Measurements from ENCODE around the gene SMPX.

The SMPX gene

GRCh38 chrX:21674430-21675186, 83.3 kb downstream of the SMPX start:
- Histone ChIP-seq H3K9me2 (replicated peaks; ENCODE audit: insufficient read depth, low read length) (no peaks in the 10 kb centered on the region), H3K27ac (ENCODE audit: low read depth, low read length) (no peak overlapping the region), H3F3A (ENCODE audit: insufficient read depth) (no peaks in the 10 kb centered on the region), H3K4me2 (ENCODE audit: low read depth, low read length, poor library complexity, severe bottlenecking) (no peak overlapping the region), H2AFZ (ENCODE audit: low read depth, low read length, severe bottlenecking) (no peak overlapping the region), H4K20me1 (ENCODE audit: low read depth, low read length) (no peaks in the 10 kb centered on the region), H3K9me3 (ENCODE audit: insufficient read depth, low read length) (no peaks in the 10 kb centered on the region), H3K79me2 (ENCODE audit: insufficient read depth, low read length) (no peaks in the 10 kb centered on the region), H3K27me3 (ENCODE audit: low read length) (no peaks in the 10 kb centered on the region), H3K9ac (ENCODE audit: low read length) (no peak overlapping the region), H3K36me3 (ENCODE audit: low read length) (no peaks in the 10 kb centered on the region), H3K4me3 (ENCODE audit: insufficient read depth, low read length, poor library complexity, severe bottlenecking) (no peak overlapping the region)
- TF ChIP-seq EZH2phosphoT487 (conservative IDR thresholded peaks at IDR 0.05; ENCODE audit: low read length), result no peak
- TF ChIP-seq, protein P1, sequence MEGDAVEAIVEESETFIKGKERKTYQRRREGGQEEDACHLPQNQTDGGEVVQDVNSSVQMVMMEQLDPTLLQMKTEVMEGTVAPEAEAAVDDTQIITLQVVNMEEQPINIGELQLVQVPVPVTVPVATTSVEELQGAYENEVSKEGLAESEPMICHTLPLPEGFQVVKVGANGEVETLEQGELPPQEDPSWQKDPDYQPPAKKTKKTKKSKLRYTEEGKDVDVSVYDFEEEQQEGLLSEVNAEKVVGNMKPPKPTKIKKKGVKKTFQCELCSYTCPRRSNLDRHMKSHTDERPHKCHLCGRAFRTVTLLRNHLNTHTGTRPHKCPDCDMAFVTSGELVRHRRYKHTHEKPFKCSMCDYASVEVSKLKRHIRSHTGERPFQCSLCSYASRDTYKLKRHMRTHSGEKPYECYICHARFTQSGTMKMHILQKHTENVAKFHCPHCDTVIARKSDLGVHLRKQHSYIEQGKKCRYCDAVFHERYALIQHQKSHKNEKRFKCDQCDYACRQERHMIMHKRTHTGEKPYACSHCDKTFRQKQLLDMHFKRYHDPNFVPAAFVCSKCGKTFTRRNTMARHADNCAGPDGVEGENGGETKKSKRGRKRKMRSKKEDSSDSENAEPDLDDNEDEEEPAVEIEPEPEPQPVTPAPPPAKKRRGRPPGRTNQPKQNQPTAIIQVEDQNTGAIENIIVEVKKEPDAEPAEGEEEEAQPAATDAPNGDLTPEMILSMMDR (IDR thresholded peaks at IDR 0.05; ENCODE audit: insufficient read depth, low read length, poor library complexity, severe bottlenecking), result no peak

GRCh38 chrX:21666679-21667078, 91.2 kb downstream of the SMPX start:
- Histone ChIP-seq H3K79me2 (ENCODE audit: insufficient read depth, low read length) (no peaks in the 10 kb centered on the region), H3K9me2 (replicated peaks; ENCODE audit: insufficient read depth, low read length) (no peaks in the 10 kb centered on the region), H3K27me3 (ENCODE audit: low read length) (no peaks in the 10 kb centered on the region), H3K9ac (ENCODE audit: low read length) (no peak overlapping the region), H2AFZ (ENCODE audit: low read depth, low read length, severe bottlenecking) (no peak overlapping the region), H3K36me3 (ENCODE audit: low read length) (no peaks in the 10 kb centered on the region), H3F3A (ENCODE audit: insufficient read depth) (no peaks in the 10 kb centered on the region), H4K20me1 (ENCODE audit: low read depth, low read length) (no peaks in the 10 kb centered on the region), H3K4me2 (ENCODE audit: low read depth, low read length, poor library complexity, severe bottlenecking) (no peak overlapping the region), H3K4me3 (ENCODE audit: insufficient read depth, low read length, poor library complexity, severe bottlenecking) (no peak overlapping the region), H3K27ac (ENCODE audit: low read depth, low read length) (no peak overlapping the region), H3K9me3 (ENCODE audit: insufficient read depth, low read length) (no peaks in the 10 kb centered on the region)
- TF ChIP-seq, protein P1 (IDR thresholded peaks at IDR 0.05; ENCODE audit: insufficient read depth, low read length, poor library complexity, severe bottlenecking), result no peak
- no peak for TF ChIP-seq EZH2phosphoT487 (conservative IDR thresholded peaks at IDR 0.05; ENCODE audit: low read length)

DNA sequence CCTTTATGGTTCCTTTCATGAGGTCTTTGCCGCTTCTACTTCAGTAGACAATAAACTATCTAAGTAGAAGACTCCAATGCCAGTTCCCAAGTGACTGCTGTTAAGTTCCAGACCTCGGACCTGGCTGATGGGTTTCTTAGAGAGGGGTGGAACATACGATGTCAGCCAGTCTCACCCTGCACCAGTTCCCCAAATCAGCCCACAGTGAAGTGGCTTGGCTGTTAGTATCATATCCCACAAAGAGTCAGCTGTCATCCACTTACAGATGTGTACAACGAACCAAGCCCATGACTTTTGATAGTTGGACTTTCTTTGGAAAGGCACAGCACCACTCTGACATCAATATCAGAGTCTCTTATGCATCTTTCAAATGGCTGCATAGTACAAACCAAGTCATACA, 91.7 kb downstream of the SMPX start:
- TF ChIP-seq, protein P1 (IDR thresholded peaks at IDR 0.05; ENCODE audit: insufficient read depth, low read length, poor library complexity, severe bottlenecking), result no peak
- TF ChIP-seq EZH2phosphoT487 (conservative IDR thresholded peaks at IDR 0.05; ENCODE audit: low read length), result no peak
- no peaks in the 10 kb centered on the region for H3K9me2 ChIP-seq (replicated peaks; ENCODE audit: insufficient read depth, low read length)

More for the DNA sequence above, 91.7 kb downstream of the SMPX start:
- Histone ChIP-seq H3K4me2 (ENCODE audit: low read depth, low read length, poor library complexity, severe bottlenecking) (no peak overlapping the region), H3F3A (ENCODE audit: insufficient read depth) (no peaks in the 10 kb centered on the region), H3K4me3 (ENCODE audit: insufficient read depth, low read length, poor library complexity, severe bottlenecking) (no peak overlapping the region), H3K9ac (ENCODE audit: low read length) (no peak overlapping the region), H3K9me3 (ENCODE audit: insufficient read depth, low read length) (no peaks in the 10 kb centered on the region), H3K36me3 (ENCODE audit: low read length) (no peaks in the 10 kb centered on the region), H3K27ac (ENCODE audit: low read depth, low read length) (no peak overlapping the region), H2AFZ (ENCODE audit: low read depth, low read length, severe bottlenecking) (no peak overlapping the region), H3K79me2 (ENCODE audit: insufficient read depth, low read length) (no peaks in the 10 kb centered on the region), H4K20me1 (ENCODE audit: low read depth, low read length) (no peaks in the 10 kb centered on the region), H3K27me3 (ENCODE audit: low read length) (no peaks in the 10 kb centered on the region)
